Left lobe of liver (tissue), 2 donors: ENCODE measurements around the gene PTHLH. TPM values are rescaled to one million over a fixed set of nuclear protein-coding genes. Genes with fewer than 3 reads are reported as not detected.

Source experiments
- ATAC-seq: fragments of 200-7000 bp; cut with Tn5 transposase; one replicate; pipeline ENCODE4 v1.9.1; 2020; ENCODE audit warnings: mild to moderate bottlenecking, moderate library complexity
- DNase-seq: peaks from one replicate; pipeline ENCODE4 v3.0.0-alpha.2; 2020; ENCODE audit warnings: low spot score
- total RNA-seq: library from RNA; stranded (reverse); gene quantifications from one replicate; pipeline ENCODE4 v1.2.1, GENCODE V29; 2021
- donor health status: DM: no; HTN: no; CAD: no; lungs with moderate emphysema.
- donor health status: DM: no; HTN: yes; CAD: no.

PTHLH gene
- total RNA-seq, 1 donor from 2014 or later: 0.10 TPM

DNA sequence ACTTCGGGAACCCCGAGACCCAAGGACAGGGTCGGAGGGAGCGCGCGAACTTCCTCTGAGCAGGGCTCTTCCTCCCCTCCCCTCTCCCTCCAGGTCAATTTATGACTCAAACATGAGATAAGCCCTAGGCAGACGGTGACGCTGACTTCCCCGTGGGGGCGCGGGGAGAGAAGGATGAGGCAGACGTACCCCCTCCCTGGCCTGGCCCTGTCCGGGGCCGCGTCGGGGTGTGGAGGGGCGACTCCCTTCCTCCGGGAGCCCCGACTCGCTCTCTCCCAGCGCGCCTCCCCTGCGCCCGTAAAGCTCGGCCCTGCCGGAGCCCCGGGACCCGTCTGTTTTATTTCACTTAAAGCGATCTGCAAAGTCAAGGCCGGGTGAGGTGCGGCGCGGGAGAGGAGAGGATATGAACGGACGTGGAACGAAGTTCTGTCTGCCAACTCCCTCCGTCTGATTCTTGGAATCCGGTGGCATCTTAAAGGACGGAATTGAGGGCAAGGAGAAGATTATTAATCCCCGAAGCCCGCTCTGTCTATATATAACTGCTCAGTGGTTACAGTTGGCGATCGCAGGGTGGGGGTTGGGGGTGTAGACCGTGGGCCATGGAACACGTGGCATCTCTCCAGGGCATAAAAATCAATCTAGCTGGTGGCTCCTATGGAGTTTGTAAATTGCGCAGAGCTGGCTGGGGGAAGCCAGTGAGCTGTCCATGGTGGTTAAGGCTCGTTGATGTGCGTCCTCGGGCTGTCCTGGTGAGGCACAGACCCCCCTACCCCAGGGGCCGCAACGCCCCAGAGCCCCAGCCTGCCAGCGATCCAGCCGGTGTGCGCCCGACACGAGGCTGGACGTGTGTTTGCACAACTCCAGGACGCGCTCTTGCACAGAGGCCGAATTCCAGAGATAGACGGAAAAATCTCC, 2.9 kb upstream of the PTHLH start:
- DNase-seq: no peak
- peak; percentile 49 for ATAC-seq

DNA sequence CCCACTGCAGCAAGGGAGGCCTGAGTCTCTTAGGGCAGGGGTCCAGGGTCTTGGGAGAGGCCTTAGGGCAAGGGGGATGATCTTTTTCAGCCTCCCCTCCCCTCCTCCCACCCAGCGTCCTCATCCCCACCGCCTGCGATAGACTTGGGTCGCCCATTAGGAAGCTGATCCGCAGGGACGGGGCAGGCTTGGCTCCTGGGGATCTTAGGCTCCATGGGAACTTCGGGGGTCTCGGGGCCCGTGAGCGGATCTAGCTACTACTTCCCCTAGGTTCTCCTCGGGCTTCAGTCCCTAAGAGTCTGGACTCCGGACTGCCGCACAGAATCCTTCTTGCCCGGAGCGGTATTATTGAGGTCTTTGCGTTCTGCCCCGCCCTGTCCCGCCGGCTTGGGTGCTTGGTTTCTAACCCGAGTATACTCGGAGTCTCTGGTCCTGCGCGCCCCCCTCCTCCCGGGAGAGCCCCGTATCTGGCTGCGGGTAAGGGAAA, 2.2 kb upstream of the PTHLH start:
- DNase-seq (no peak), ATAC-seq (no peak)

DNA sequence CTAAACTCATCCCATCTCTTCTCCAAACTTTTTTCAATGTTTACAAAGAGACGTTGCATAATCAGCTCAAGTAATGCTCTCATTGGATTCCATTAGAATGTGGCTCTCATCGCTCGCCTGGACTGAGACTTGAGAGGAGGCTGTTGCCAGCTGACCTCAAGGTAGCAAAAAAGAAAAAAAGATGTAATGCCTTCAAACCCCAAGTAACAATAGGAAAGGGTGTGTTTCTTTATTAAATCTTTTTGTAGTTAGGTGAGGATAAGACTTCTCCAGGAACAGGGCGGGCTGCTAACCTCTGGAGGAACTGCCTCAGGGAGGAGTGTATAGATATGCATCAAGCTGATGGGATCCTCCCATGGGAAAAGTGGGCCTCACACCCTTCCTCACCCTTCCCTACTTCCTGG, 956 bp upstream of the PTHLH start:
- ATAC-seq (no peak), DNase-seq (no peak)

DNA sequence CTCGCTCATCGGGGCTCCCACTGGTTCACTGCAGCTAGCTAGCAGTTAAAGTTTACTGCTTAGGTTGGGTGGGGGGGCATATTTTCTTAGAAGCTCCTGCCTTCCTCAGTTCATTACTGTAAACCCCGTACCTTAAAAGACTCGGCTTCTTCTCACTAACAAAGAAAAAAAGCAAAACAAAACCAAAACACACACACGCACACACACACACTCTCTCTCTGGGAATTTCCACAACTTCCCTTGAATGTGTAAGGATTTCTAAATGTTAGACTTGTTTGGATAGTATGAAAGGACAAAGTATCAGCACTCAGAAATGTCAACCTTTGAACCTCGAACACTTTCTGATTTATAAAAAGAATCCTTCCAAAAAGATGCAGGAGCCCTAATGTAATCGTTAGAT, 927 bp downstream of the PTHLH start:
- no peak for DNase-seq
- no peak for ATAC-seq

DNA sequence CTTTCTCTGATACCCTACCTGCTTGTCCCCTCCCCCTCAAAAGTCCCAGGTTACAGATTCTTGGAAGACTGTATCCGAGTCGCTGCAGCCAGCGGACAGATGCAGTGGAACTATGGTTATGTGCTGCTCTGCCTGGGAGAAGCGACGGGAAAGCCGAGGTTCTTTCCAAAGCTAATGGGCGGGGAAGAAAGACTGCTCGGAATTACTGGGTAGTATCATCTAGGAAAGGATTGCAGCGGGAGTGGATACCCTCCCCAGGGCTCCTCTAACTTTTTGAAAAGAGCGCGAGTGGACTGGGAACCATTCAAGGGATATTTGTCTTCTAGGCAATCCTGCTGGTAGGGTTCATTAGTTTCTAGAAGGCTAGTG, 1.4 kb downstream of the PTHLH start:
- ATAC-seq (peak; percentile 30), DNase-seq (no peak)

DNA sequence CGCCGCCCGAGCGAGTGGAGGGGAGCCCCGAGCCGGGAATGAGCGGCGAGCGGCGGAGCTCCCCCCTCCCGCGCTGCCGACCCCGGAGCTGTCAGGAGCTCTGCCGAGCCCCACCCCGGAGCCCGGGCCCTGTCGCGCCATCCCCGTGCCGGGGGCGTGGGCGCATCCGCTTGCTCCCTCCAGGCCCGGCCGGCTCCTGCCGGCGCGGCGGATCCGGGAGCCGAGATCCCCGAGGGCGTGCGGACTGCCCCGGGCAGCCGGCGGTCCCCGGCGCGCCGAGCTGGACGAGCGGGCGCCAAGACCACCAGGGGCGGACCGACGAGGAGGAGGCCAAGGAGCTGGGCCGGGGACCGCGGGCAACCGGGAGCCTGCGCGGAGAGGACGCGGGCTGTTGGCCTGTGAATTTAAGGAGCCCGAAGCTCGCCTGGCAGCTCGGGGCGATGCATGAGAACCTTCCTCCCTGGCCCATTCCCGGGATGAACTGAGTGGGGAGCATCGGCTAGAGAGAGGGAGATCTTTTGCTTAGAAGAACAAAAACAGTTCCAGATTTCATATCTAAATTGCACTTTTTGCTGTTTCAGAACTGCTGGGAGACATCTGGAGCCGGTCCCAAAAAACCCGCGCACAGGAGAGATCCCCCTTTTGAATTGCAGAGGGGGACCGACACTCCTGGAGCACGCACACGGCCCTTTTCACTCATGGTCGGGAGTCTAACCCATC, 2.0 kb downstream of the PTHLH start:
- DNase-seq: no peak
- peak; percentile 51 for ATAC-seq

DNA sequence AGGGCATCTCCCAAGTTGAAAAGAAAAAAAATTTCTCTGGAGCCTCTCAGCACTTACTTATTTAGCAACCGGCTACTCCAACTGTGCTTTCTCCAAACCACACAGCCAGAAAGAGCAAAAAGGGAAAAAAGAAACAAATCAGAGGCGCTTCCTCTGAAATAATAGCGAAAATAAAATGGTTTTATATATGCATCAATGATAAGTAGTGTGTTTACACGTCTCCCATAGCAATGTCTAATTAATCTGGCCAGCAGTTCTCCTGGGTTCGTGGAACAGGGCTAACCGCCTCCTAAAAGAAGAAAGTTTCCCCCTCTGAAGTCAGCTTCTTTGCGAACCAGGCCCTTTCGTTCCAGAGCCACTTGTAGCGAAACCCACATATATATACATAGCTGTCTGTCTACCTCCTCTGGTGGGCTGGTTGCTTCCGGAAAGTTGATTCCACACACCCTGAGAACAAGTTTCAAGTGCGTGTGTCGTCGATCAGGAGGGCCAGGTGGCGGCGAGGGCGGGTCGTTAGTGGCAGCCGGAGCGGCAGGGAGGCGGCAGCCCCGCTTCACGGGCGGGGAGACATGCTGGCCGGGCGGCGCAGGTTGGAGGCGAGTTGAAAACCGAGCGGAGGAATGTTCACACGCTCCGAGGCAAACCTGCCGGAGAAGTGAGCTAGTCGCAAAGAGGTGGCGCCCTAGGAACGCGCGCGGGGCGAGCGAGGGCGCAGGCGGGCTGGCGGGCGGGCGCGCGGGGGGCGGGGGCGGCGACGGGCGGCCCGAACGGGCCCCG, 2.7 kb downstream of the PTHLH start:
- peak; percentile 48 for DNase-seq
- ATAC-seq: peak; percentile 85

DNA sequence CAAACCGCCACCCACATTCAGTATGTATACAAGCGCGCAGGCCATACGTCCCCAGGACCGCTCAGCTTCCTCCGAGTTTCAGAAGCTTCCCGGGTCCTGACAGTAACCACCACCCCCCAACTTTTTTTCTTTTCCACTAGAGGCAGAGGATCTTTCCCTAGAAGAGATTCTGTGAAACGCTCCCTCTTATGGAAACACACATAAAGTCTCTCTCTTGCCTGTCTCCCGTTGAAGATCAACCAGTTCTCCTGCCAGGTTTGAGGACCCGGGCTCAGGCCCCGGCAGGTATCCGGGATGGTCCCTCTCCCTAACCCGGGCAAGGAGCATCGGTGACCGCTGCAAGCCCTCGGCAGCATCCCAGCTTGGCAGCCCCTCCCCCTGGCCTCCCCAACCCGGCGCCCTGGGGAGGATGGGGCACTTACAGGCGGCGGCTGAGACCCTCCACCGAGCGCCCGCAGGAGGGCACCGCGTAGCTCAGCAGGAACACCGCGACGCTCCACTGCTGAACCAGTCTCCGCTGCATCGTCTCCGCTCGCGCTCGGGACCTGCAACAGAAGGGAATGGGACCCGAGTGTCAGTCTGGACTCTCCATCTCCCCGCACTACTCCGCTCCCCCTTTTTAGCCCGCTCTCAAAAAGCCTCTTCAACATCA, 3.4 kb downstream of the PTHLH start:
- ATAC-seq (peak; percentile 10), DNase-seq (no peak)

DNA sequence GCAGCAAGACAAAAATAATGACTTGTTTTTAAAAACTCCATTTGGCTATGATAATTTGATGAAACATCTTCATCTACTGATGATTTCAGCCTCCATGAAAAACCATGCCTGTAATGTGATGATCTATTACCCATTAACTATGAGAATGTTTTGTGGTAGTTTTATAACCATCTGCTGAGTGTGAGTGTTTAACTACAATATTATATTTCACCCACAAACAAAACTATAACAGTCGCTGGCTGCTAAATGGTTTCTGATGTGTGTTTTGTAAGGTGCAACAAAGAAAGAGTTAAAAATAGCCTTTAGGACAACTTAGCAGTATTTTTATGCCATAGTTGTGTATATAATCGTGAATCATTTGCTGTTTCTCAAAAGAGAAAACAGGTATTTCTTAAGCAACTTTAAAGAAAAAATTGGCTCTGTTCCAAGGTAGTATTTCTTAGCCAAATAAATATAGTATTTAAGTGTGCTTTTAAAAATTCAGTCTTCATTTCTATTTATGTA, 4.9 kb downstream of the PTHLH start:
- ATAC-seq (no peak), DNase-seq (no peak)

DNA sequence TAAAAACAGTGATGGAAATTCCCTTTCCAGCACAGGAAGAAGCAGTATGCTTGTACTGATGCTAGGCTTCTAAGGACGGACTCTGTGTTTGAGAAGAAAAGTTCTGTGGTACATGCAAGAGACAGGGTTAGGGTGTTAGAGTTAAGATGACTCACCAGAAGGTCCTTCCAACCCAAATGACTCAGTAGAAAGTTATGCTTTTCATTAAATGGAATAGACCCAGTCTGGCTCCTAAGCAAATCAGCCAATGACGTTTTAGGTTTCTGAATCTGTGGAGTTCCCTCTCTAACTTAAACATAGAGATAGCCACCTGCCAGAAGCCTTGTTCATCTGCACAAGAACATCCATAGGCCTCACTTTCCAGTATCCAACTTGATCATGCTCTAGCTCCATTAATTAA, 5.7 kb downstream of the PTHLH start:
- ATAC-seq (no peak), DNase-seq (no peak)

DNA sequence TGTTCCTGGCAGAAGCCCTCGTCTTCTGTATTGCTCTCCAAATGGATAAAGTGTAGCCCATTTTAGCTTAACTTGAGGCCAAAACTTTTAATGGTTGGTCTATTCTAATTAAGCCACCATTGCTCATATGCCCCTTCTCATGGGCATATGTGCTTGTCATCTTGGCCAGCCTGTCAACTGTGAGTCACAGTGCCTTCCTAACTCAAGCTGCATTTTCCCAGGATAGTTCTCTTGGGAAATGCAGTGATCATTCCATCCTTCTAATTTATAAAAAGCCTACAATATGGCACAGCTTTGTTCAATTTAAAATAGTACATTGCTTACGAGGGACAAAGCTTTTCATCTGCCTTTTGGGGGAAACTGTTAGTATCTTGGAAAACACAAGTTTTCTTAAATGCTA, 6.6 kb downstream of the PTHLH start:
- DNase-seq: no peak
- no peak for ATAC-seq

DNA sequence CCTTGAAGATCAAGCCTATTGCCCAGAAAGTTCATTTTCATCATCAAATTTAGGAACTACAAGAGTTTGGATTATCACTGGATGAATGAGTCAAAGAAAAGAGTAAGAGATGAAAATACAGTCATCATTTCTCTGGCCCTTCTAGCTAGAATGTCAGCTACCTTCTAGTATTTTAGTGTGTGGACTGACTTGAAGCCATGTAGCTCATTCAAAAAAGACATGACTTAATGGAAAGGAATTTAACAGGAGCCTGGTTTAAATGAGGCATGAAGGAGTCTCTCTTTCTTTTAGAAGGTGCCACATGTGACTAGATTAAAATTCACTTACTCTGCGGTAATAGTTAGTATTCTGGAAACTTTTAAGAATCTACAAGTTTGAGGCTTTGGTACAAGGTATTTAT, 7.1 kb downstream of the PTHLH start:
- no peak for DNase-seq
- ATAC-seq: no peak

DNA sequence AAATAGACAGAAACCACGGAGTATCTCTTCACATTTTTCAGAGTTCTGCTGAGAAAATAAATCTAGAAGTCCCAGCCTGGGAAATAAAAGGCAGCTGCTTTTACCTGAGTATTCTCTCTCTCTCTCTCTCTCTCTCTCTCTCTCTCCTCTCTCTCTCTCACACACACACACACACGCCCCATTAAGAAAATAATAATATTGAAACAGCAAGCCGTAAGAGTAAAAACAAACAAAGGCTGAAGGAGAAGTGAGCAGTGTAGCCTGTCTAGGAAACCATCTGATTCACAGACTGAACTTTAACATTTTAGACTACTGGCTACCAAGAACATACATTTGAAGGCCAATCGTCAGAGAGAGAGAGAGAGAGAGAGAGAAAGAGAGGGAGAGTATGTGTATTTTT, 8.4 kb downstream of the PTHLH start:
- no peak for ATAC-seq

DNA sequence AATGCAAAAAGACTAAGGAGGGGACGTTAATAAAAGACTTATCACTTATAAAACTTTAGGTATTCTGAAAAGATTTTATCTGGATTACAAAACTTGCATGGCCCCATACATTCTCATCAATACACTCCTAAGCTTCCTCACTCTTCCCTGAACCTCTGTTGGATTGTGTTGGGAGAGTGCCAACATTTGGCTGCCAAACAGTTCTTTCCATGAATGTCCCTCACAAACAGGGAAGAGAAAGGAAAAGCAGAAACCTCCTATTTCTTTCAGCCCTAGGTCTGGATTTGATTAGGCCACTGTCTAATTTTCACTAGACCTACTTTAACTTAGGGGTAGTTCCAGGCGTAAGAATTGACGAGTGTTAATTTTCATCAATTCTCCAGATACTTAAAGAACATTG, 11.7 kb downstream of the PTHLH start:
- ATAC-seq (no peak), DNase-seq (no peak)

More for the DNA sequence above, 8.4 kb downstream of the PTHLH start:
- DNase-seq: no peak

DNA sequence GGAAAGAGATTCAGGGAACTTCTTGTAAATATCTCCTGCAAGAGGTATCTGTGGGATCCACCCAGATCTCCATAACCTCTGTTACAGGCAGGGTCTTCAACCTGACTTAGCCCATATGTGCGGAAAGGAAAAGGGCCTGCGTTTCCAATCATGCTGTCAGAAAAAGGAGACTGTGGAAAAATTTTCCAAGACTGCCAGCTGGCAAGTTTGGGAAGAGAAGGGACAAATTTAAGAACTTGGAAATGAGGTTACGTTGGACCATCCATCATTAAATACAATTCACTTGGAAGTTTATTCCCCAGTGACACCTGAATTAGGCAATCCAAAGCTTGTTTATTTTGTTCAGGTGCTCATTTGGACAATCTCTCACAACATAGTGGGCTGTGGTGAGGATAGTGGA, 13.9 kb downstream of the PTHLH start:
- ATAC-seq (no peak), DNase-seq (no peak)

DNA sequence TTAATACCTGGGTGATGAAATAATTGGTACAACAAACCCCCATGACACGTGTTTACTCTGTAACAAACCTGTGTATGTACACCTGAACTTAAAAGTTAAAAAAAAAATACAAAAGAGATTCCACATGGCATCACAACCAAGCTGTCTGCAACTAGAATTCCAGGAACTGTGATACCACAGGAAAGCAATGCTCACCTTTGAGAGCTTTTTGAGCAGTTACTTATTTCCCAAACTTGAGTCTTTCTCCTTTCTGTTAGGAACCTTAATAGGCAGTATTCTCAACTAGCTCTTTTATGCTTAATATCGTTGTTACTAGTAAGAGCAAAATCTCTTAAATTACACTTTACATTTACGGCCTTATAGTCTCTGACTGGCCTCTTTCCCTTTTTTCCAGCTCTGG, 15.2 kb downstream of the PTHLH start:
- ATAC-seq (no peak), DNase-seq (no peak)

DNA sequence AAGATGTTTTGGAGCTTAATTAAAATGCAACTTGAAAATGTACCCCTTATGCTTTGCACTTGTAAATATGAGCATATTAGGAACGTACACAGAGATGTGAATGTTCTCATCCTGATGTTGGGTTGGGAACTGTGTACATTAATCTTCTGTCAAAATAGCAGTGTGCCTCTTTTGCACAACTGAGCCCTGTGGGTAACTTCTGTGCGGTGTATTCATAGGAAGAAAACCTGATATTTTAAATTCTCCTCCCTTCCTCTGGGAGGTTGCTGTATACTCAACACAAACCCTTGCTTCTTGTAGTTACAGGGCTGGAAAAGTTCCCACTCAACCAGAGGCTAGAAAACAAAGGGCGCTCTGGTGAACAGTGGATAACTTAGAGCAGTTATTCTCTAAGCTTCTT, 18.7 kb downstream of the PTHLH start:
- ATAC-seq (no peak), DNase-seq (no peak)

DNA sequence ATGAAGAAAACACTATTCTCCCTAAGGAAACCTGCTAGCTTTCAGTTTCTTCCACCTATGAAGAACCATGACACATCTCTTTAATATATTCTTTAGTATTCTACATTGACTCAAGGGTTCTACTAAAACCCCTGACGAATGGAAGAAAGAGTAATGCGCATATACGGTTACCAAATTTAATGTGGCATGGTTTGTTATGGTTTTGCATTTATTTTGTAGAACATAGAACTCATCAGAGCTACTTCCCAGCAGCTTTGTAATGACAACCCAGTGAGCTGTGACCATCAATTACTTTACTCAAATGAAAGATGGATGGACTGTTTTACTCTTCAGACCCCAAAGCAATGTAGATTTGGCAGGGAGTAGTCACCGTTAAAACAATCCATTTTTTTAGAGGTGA, 19.2 kb downstream of the PTHLH start:
- DNase-seq (no peak), ATAC-seq (no peak)

DNA sequence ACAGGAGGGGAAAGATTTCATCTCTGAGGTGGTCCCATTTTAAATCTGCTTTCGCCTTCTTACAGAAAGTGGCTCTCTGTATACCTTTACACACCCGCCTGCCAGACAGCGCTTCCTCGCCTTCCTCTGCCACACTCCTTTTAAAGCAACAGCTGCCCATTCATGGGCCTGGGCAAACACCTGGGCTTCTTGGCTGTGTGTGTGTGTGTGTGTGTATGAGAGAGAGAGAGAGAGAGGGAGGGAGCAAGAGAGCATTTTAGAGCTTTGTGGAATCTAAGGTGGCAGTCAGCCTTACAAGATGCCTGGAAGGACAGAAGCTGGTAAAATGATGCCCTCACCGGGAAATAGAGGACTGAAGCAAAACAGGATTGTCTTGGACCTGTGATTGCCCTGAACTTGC, 20.0 kb downstream of the PTHLH start:
- ATAC-seq: no peak
- DNase-seq: no peak

DNA sequence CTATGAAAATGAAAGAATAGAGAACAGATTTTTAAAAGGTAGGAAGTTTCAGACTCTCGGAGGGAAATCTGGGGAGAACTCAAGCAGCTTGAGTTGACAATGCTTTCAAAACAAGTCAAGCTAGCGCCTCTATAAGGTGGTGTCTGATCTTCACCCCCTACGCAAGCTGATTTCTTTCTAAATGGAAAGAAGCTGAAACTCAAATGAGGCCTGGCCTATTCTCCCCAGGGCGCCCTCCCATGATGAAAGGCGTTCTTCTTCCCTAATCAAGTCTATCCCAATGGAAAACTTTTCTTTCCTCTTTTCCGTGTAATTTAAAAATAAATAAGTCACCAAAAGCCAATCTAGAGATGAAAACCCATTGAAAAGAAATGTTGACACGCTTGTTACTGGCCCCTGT, 20.6 kb downstream of the PTHLH start:
- DNase-seq (no peak), ATAC-seq (no peak)

DNA sequence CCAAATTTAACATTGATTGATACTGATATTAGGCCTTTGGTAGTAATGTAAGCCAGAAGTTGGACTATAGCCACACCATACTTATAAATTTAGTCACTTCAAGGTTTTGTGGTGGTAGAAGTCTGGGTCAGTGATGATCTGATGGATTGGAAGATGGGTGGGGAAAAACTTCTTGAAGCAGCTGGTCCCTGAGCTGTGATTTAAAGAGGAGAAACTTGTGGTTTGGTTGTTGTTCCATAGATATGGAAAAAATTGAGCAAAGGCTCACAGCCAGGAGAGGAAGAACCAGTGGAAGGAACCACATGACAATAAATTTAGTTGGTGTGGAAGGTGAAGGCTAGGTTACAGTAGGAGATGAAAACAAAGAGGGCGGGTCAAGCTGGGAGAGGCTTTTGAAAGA, 26.1 kb downstream of the PTHLH start:
- DNase-seq (no peak), ATAC-seq (no peak)
